Smooth muscle cell of the coronary artery (primary cell): ENCODE data around the gene PPP1CC. TPM values are rescaled to one million over a fixed set of nuclear protein-coding genes. Genes with fewer than 3 reads are reported as not detected.

ENCODE experiments used
- total RNA-seq: library from RNA; depleted of rRNA; stranded (reverse); fragments of >200 nt; gene quantifications from 2 replicates; pipeline ENCODE4 v1.2.3, GENCODE V29; 2014; ENCODE audit warnings: low replicate concordance

Gene PPP1CC
- 45.6 and 71.3 TPM in 2 replicates for total RNA-seq

DNA sequence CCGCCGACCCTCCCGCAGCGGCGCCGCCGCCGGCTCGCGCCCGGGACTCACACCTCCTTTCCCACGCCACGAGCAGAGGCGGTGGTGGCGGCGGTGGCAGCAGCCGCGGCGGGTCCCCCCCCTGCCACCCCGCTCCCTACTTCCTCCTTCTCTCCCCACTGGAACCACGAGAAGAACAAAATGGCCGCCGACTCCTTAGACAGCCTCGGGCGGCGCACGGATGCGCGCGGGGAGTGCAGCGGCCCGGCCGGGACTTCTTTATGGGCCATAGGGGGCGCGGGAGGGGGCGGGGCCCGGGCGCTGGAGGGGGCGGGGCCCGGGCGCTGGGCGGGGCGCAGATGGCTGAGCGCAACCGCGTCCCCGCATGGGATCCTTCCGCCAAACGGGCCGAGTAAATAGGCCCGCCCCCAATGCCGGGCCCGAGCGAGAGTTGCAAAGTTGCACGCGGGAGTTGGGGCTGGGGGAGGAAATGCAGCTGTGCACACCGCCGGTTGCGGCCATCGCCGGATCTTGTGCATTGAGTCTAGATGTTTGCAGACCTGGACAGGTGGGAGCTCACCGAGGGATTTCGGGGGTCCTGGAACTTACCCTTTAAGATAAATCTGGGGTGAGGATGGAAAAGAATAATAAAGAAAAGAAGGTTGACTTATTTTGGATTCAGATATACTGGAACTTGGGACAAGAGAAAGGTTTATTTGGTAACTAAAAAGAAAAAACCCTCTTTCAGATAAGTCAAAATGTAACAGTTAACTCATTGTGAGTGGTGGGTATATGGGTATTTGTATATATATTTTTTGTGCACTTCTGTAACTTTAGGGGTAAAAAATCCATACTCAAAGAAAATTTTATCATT, at the start of gene PPP1CC:
Gene PPP1CC, minus strand, starts transcription at position 174 of the 853 bp plus-strand sequence. CDS start 184 bp downstream, outside the sequence.

DNA sequence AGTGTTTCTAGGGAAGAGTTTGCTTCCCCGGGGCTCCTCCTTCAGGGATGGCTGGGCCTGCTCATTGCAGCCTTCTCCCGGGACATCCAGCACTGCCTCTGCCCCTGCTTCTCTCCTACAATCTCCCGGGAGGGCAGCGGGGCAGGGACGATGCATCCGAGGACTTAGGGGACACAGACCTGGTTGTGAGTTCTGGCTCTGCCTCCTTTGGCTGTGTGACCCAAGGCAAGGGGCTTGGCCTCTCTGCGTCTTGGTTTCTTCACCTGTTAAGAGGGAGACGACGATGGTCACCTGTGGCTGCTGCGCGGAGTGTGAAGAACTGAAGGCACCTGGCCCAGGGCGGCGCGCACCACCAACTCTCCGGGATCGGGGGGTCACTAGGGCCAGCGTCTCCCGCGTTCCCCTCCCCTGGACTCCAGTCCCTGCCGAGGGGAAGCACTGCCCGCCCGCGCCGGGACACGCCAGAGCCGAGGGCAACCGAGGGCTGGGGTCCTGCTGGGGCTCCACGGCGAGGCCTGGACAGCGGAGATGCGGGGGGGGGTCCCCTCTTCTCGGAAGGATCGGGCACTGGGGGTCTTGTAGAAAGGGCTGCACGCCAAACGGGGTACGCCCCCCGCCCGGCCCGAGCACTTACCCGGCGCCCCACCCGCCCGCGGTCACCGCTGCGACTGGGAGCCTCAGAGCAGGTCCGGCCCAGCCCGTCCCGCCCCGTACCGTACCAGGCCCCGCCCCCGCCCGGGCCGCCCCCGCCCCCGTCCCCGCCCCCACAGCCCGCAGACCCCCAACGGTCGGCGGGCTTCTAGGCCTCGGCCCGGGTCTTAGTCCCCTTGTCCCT, 54.0 kb downstream of the PPP1CC start, which contains the start of gene HVCN1:
Gene HVCN1, minus strand, starts transcription at position 670 of the 835 bp plus-strand sequence. CDS start 5,870 bp downstream, outside the sequence.

Other genes starting within 250 kb of the PPP1CC start
- gene VPS29, start 240.8 kb downstream of the PPP1CC start, total RNA-seq = 17.8 and 52.0 TPM in 2 replicates
- gene RAD9B, start 240.6 kb downstream of the PPP1CC start, total RNA-seq = 0.30 TPM in 1 of 2 replicates, not detected in the other
- 4.4 TPM in 2 replicates for gene PPTC7, start 159.6 kb downstream of the PPP1CC start, total RNA-seq
- 17.7 and 45.2 TPM in 2 replicates for gene TCTN1, start 128.8 kb downstream of the PPP1CC start, total RNA-seq
- gene HVCN1, start 53.8 kb downstream of the PPP1CC start, total RNA-seq = 1.8 and 2.0 TPM in 2 replicates
- not detected in 2 replicates for gene CCDC63, start 104.1 kb upstream of the PPP1CC start, total RNA-seq
- gene MYL2, start 177.7 kb upstream of the PPP1CC start, total RNA-seq = not detected in 2 replicates